HG03442 (cell line): ENCODE measurements around the gene IL10RA.
"Not testable (repeated sequence)": the region's sequence is repeated elsewhere in the genome, so short reads cannot be mapped to it uniquely, and the experiment has no call there.

Source experiments
- ATAC-seq: cut with Tn5 transposase; IDR thresholded peaks from one replicate; pipeline ENCODE4 v1.9.1; 2021; ENCODE audit warnings: mild to moderate bottlenecking, moderate library complexity; ENCODE audit not compliant: unreplicated experiment

Gene IL10RA

GRCh38 chr11:117985953-117986887, at the start of gene IL10RA:
Gene IL10RA, plus strand, starts transcription at chr11:117986394. Its CDS starts 74 bp downstream, at chr11:117986468.
- peak; percentile 86 for ATAC-seq

- no peak for ATAC-seq
Measured at GRCh38 chr11:117936973-117937372, 49.2 kb upstream of the IL10RA start.

- no peak for ATAC-seq
Measured at GRCh38 chr11:117940736-117941135, 45.5 kb upstream of the IL10RA start.

- no peak for ATAC-seq
Measured at GRCh38 chr11:117941163-117941707, 45.0 kb upstream of the IL10RA start.

- no peak for ATAC-seq
Measured at GRCh38 chr11:117941976-117942654, 44.1 kb upstream of the IL10RA start.

- no peak for ATAC-seq
Measured at GRCh38 chr11:117944554-117944953, 41.6 kb upstream of the IL10RA start.

GRCh38 chr11:117945047-117945810, 41.0 kb upstream of the IL10RA start:
- ATAC-seq: no peak

GRCh38 chr11:117946156-117946841, 39.9 kb upstream of the IL10RA start:
- no peak for ATAC-seq

GRCh38 chr11:117946842-117947526, 39.2 kb upstream of the IL10RA start:
- peak; percentile 38 for ATAC-seq

- ATAC-seq: not testable (repeated sequence)
Measured at GRCh38 chr11:117947751-117948150, 38.4 kb upstream of the IL10RA start.

- not testable (repeated sequence) for ATAC-seq
Measured at GRCh38 chr11:117948466-117948865, 37.7 kb upstream of the IL10RA start.

GRCh38 chr11:117949062-117949461, 37.1 kb upstream of the IL10RA start:
- ATAC-seq: no peak

- ATAC-seq: no peak
Measured at GRCh38 chr11:117950301-117950700, 35.9 kb upstream of the IL10RA start.

GRCh38 chr11:117950993-117951961, 34.9 kb upstream of the IL10RA start:
- no peak for ATAC-seq

- no peak for ATAC-seq
Measured at GRCh38 chr11:117953024-117953671, 33.0 kb upstream of the IL10RA start.

- no peak for ATAC-seq
Measured at GRCh38 chr11:117958949-117959348, 27.2 kb upstream of the IL10RA start.

- no peak for ATAC-seq
Measured at GRCh38 chr11:117959438-117960149, 26.6 kb upstream of the IL10RA start.
